Testis (tissue), 2 donors: ENCODE data around the gene MLLT10.

Source experiments
- POLR2A ChIP-seq: fragments of 450-650 bp; IDR thresholded peaks from one replicate; pipeline ENCODE4 v1.6.1; 2017; ENCODE audit warnings: antibody characterized with exemption, mild to moderate bottlenecking, moderate library complexity
- TF ChIP-seq, protein P1 (sequence below), 3 experiments: fragments of 450-650 bp in 2 of 3; fragments of 200-600 bp in 1 of 3; sonication (generic) in 1 of 3; IDR thresholded peaks; one replicate each; pipeline ENCODE4 v1.5.1; 2016 to 2019; ENCODE audit warnings: antibody characterized with exemption in 3 of 3, mild to moderate bottlenecking in 2 of 3, moderate library complexity in 1 of 3

DNA sequence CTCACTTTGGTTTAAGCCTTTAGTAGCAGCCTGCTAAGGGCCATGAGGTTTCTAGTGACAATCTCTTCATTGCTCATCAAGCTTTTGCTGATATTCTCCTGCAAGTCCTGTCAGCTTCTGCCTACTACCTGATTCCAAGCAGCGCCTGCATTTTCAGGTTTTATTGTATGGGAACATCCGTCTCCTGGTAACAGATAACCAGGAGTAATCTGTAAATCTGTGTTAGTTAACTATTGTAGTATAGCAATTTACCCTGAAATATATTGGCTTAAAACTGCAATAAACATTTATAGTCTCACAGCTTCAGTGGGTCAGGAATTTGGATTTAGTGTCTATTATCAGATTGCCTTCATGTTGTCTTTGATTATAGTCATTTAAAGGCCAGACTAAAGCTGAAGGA, 94.0 kb downstream of the MLLT10 start:
- TF ChIP-seq, protein P1, sequence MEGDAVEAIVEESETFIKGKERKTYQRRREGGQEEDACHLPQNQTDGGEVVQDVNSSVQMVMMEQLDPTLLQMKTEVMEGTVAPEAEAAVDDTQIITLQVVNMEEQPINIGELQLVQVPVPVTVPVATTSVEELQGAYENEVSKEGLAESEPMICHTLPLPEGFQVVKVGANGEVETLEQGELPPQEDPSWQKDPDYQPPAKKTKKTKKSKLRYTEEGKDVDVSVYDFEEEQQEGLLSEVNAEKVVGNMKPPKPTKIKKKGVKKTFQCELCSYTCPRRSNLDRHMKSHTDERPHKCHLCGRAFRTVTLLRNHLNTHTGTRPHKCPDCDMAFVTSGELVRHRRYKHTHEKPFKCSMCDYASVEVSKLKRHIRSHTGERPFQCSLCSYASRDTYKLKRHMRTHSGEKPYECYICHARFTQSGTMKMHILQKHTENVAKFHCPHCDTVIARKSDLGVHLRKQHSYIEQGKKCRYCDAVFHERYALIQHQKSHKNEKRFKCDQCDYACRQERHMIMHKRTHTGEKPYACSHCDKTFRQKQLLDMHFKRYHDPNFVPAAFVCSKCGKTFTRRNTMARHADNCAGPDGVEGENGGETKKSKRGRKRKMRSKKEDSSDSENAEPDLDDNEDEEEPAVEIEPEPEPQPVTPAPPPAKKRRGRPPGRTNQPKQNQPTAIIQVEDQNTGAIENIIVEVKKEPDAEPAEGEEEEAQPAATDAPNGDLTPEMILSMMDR (IDR thresholded peaks at IDR 0.05), result no peak
- TF ChIP-seq POLR2A, result no peak
